ENCODE measurements around the gene OR1I1. TPM values are rescaled to one million over a fixed set of nuclear protein-coding genes. Genes with fewer than 3 reads are reported as not detected.

Gene OR1I1, protein sequence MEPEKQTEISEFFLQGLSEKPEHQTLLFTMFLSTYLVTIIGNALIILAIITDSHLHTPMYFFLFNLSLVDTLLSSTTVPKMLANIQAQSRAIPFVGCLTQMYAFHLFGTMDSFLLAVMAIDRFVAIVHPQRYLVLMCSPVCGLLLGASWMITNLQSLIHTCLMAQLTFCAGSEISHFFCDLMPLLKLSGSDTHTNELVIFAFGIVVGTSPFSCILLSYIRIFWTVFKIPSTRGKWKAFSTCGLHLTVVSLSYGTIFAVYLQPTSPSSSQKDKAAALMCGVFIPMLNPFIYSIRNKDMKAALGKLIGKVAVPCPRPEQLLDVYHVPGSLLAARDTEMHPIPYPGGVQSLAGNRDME
- total RNA-seq: not detected

DNA sequence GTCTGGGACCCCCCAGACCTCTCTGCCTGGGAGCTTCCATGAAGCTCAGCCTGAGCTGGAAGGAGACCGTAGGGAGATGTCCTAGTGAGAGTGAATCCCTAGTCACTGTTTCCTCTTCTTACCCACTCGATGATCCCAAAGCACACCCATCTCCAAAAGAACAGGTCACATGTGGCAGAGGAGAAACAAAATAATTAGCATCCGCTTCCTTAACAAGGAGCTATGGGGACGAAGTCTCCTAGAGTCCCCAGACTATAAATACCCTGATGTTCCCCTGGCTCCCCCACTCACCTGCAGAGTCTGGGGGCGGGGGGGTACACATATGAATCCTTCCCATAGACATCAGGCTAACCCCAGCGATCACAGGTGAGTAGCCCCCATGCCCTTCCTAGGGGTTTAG is at the start of gene OR1I1:
TSS of gene OR1I1 (plus strand) at position 301 of the 400 bp plus-strand sequence. CDS start 4,855 bp downstream, outside the sequence.
- TF ChIP-seq, protein P1, sequence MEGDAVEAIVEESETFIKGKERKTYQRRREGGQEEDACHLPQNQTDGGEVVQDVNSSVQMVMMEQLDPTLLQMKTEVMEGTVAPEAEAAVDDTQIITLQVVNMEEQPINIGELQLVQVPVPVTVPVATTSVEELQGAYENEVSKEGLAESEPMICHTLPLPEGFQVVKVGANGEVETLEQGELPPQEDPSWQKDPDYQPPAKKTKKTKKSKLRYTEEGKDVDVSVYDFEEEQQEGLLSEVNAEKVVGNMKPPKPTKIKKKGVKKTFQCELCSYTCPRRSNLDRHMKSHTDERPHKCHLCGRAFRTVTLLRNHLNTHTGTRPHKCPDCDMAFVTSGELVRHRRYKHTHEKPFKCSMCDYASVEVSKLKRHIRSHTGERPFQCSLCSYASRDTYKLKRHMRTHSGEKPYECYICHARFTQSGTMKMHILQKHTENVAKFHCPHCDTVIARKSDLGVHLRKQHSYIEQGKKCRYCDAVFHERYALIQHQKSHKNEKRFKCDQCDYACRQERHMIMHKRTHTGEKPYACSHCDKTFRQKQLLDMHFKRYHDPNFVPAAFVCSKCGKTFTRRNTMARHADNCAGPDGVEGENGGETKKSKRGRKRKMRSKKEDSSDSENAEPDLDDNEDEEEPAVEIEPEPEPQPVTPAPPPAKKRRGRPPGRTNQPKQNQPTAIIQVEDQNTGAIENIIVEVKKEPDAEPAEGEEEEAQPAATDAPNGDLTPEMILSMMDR (IDR thresholded peaks at IDR 0.05; ENCODE audit: low read depth): no peak

DNA sequence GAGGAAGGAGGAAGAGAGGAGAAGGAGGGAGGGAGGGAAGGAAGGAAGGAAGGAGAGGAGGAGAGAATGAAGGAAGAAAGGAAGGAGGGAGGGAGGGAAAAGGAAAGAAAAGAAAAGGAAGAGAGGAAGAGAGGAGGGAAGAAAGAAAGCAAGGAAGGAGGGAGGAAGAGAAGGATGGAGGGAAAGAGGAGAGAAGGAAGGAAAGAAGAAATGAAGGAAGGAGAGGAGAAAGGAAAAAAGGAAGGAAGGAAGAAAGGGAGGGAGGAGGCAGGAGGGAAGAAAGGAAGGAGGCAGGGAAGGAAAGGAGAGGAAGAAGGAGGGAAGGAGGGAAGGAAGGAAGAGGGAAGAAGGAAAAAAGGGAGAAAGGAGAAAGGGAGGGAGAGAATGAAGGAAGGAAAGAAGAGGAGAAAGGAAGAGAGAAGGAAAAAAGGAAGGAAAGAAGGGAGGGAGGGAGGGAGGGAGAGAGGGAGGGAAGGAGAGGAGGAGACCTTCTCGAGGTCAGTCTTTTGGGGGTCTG is 46.2 kb upstream of the OR1I1 start:
- TF ChIP-seq, protein P1 (IDR thresholded peaks at IDR 0.05; ENCODE audit: low read depth): no peak

DNA sequence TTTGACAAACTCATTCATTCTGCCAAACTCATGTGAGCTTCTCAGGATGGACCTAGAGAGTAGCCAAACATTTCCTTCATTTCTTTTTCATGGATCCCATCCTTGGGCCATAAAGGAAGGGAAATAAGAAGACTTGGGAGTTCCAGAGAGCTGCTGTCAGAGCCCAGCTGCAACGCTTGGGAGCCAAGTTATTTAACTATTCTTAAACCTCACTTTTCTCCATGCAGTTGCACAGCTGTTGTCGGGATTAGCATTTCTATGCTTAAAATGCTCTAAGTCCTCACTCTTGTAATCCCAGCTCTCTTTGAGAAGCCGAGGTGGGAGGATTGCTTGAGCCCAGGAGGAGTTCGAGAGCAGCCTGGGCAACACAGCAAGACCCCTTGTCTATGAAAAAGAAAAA is 44.4 kb upstream of the OR1I1 start:
- TF ChIP-seq, protein P1 (IDR thresholded peaks at IDR 0.05; ENCODE audit: low read depth): no peak

DNA sequence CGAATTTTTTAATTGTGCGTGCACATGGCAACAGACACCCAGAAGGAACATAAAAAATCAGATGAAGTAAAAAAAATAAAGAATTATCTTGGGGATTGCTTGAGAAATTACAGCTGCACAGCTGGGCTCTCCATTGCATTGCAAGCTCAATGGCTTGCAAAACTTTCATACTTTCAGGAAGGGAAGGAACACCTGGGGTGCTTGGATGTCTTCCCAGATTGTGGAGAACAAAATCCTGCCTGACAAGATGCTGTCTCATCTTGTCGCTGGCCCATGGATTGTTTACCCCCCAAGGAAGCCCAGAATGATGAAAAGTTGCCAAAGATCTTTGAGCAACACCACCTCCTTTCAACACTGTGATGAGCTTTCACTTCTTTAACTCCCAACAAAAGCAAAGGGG is 43.7 kb upstream of the OR1I1 start:
- TF ChIP-seq, protein P1 (IDR thresholded peaks at IDR 0.05; ENCODE audit: low read depth): no peak

DNA sequence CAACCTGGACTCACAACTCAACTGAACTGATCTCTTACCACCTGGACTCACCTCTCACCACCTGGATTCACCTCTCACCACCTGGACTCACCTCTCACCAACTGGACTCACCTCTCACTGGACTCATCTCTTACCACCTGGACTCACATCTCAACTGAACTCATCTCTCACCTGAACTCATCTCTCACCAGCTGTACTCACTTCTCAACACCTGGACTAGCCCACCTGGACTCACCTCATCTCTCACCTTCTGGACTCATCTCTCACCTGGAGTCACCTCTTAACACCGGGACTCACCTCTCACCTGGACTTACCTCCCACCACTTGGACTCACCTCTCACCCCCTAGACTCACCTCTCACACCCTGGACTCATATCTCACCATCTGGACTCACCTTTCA is 40.0 kb upstream of the OR1I1 start:
- TF ChIP-seq, protein P1 (IDR thresholded peaks at IDR 0.05; ENCODE audit: low read depth): no peak

DNA sequence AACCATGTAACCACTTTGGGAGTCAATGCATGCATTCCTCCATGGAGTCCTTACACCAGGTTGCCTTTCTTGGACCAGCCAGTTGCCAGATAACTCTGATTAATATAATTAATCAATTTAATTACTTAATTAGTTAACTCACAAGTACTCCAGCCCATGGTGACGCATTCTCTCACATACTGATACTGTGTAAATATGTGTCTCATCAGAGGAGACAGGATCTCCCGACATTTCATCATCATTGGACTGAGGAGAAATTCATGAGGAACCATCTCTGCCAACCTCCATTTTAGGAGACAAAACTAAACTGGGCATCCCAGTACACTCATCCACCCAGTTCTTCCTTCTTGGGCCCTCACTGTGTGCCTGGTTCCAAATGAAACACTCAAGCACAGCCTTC is 39.2 kb upstream of the OR1I1 start:
- TF ChIP-seq, protein P1 (IDR thresholded peaks at IDR 0.05; ENCODE audit: low read depth): no peak

DNA sequence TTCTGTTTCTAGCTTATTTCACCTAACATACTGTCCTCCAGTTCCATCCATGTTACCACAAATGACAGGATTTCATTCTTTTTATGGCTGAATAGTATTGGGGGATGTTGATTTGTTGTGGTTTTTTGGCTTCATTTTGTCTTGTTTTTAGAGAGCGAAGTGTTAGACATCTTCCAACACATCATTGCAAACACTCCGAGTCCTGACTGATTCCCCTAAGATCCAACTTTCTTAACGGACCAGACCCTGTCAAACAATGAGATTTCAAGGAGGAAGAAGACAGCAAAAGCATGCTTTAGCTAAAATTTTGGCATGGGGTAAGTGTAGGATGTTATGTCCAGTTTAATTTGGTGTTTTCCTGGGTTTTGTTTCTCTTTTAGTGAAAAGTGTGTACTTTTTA is 36.5 kb upstream of the OR1I1 start:
- TF ChIP-seq, protein P1 (IDR thresholded peaks at IDR 0.05; ENCODE audit: low read depth): no peak
